Stimulated activated CD8-positive, alpha-beta memory T cell treated with anti-CD3 and anti-CD28 coated beads, Interleukin-4, amount 100 ng/mL, for 24 hours (primary cell): ENCODE results near the gene FRG2B.
"Not testable (repeated sequence)": the region's sequence is repeated elsewhere in the genome, so short reads cannot be mapped to it uniquely, and the experiment has no call there.

Experiments
- DNase-seq: peaks from one replicate; pipeline ENCODE4 v3.0.0-alpha.2; 2020; ENCODE audit warnings: low read depth

FRG2B gene

DNA sequence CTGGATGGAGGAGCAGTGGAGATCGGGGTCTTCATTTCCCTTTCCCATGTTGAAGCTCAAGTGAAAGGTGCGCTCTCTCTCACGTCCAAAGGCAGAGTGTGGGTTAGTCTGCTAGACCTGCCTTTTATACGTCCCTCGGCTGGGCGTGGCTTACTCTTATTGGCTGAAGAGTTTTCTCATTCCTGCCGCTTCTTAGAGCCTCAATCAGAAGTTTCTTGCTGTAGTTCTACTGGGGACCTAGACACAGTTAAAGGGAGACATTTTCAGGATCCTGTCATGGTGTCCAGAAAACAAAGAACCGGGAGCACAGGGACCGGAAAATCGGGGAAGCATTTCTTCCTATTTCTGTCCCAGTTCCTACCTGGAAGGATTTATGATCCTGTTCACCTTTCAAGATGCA, at the start of gene FRG2B:
Gene FRG2B (minus strand): TSS at position 101 of the 400 bp plus-strand sequence. CDS start 53 bp downstream, at position 48.
- DNase-seq: not testable (repeated sequence)

DNA sequence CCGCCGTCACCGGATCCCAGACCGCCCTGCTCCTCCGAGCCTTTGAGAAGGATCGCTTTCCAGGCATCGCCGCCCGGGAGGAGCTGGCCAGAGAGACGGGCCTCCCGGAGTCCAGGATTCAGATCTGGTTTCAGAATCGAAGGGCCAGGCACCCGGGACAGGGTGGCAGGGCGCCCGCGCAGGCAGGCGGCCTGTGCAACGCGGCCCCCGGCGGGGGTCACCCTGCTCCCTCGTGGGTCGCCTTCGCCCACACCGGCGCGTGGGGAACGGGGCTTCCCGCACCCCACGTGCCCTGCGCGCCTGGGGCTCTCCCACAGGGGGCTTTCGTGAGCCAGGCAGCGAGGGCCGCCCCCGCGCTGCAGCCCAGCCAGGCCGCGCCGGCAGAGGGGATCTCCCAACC, 40.9 kb upstream of the FRG2B start:
- not testable (repeated sequence) for DNase-seq

DNA sequence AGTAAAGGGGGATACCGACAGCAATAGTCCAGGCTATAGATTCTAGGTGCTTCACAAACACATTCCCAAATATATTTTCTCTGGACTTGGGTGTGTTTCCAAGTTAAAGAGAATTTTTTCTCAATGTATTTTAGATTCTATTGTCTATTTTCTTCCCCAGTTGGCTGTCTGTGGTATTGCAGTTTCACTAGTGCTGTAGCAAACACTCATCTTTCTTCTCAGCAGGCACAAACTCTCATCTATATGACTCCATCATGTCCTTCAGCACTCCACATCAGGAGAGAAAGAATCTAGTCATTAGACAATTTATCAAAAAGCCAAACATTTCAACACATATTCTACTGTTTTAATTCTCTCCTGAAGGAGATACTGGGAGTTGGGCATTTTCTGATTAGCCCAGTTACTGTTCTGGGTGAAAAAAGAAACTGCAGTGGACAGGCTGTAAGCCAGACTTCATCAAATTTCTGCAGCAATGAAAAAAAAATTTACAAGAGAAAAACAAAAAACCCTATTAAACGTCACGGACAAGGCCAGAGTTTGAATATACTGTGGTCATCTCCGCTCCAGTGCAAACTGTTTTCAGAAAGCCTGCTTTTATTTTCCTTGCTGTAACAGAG, 37.1 kb upstream of the FRG2B start:
- not testable (repeated sequence) for DNase-seq

DNA sequence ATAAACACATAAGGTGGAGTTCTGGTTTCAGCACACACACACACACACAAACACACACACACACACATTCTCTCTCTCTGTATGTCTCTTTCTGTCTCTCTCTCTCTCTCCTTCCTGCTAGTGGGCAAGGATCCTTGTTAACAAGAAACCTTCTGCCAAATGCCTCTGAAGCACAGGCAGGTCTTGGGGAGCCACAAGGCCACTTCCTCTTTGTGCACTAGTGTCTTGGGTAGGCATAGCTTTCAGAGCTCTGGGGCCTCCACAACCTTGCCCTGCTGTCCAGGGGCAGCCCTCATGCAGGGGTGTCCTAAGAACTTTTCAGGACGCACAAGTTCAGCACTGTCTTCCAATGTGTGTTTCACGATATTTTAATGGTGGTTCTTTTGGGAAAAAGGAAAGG, 34.5 kb upstream of the FRG2B start:
- DNase-seq: not testable (repeated sequence)

DNA sequence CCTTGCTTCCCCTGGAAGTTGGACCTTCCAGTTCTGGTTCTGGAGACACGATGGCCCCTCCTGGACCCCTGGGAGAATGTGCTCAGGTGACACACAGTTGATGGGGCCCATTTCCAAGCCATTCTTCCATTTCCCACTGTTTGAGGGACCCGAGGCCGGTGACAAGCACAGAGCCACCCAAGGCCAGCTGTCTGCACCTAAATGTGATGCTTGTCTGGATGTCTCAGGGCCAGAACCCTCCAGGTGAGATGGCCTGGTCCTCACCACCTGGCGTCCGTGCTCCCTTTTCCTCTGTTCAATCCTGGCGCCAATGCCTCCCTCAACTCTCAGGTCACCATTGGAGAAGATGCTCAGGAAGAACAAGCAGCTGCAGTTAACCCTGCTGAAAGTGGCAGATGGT, 33.9 kb upstream of the FRG2B start:
- DNase-seq: not testable (repeated sequence)

DNA sequence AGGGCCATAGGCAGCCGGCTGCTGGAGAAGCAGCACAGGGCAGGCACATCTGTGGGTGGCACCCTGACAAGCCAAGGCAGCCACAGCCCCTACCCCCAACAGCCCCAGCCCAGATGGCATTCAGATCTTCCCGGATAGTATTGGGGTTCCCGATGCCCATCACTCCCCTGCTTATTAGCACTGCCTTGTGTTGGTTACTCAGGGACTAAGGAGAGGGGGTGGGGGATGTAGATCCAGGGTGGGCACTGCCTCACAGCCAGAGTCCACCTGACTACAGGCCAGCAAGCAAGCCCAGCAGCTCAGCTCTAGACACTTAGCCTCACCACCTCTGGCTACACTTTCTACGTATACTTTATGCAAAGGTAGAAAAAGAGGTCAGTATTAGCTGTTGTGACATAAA, 30.7 kb upstream of the FRG2B start:
- not testable (repeated sequence) for DNase-seq

DNA sequence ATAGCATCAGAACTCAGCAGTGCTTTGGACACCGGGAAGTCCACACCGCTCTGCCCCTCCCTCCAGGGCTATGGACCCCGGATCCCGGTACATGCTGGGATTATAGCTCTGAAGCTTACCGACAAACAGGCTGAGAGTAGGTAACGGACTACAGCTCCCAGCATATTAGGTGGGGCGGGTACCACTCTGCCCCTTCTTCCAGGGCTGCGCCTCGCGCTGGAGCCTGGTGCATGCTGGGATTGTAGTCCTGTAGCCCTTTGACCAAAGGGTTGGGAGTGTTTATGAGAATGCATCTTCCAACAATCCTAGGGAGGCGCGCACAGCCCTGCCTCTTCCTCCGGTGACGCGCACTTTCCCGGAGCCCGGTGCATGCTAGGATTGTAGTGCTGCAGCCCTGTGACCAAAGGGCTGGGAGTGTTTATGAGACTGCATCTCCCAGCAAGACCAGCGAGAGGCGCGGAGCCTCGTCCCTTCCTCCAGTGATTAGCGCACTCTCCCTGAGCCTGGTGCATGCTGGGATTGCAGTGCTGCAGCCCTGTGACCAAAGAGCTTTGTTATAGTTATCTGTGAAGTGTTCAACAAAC, 22.4 kb upstream of the FRG2B start:
- not testable (repeated sequence) for DNase-seq

DNA sequence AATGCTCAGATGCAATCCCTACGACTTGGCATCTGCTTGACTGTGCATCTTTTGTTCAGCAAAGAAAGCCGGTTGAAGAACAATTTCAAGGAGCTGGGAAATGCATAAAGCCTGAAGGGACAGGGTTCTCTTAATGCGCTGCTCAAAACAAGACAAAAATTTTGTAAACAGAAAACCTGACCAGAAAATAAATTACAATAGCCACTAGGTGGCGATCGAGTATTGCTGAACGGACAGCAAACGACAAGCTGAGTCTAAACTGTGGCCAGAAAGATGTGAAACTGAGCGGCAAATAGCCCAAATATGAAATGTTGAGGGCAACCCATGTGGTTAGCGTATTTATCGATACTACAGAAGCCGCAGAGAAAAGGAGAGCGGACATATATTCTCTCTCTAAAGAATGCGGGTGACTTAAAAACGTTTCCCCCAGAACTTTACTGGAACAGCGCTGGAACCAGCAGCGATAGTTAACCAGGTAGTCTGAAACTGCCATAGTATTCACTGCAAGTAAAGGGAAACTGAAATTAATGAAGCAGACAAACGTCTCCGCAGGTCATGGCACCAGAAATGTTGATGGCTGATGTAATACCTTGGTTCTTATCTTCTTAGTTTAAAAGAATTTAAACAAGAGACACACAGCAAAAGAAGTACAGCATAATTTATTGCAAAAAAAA, 20.6 kb upstream of the FRG2B start:
- not testable (repeated sequence) for DNase-seq

DNA sequence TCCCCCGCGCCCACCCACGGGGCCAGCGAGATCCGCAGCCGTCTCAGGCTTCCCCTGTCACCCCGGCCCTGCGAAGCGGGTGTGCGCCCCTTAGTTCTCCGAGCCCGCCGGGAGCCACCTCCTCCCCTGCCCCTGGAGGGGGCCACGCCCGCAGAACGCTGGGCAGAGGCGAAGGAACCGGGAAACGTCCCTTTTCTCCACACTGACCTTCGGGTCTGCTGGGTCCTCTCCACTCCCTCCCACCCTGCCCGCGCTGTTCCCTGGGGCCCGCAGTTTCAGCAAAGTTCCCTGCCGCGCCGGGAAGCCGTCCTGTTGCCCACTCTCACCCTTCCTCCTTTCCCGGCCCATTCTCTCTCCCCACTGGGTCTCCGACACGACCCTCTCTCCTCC, 11.2 kb upstream of the FRG2B start:
- DNase-seq: not testable (repeated sequence)

DNA sequence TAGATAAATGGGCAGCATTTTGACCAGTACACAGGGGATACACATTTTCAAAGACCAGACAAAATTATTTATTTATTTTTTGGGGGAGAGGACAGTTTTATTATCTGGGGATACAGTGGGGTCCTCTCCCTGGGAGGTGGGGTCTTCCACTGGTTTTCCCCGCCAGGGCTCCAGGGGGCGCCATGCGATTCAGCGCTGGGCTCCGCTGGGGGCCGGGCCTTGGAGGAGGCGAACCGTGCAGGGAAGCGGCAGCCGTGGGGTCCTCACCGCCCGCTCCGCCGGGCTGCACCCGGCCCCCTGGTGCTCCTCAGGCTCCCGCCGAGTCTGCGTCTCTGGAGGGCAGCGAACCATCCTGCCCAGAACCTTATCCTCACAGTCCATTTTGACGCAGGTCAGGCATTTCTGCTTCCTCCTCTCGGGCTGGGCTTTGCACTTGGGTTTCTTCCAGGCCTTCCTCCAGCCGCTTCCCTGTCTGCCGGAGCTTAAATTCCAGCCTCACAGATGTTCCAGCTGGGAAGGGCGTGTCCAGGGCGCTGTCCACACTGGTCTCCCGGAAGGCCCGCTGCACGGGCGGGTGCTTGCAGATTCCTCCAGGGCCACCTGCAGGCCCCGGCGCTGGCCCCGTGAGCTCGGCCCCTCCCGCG, 10.7 kb upstream of the FRG2B start:
- DNase-seq: peak; percentile 4

DNA sequence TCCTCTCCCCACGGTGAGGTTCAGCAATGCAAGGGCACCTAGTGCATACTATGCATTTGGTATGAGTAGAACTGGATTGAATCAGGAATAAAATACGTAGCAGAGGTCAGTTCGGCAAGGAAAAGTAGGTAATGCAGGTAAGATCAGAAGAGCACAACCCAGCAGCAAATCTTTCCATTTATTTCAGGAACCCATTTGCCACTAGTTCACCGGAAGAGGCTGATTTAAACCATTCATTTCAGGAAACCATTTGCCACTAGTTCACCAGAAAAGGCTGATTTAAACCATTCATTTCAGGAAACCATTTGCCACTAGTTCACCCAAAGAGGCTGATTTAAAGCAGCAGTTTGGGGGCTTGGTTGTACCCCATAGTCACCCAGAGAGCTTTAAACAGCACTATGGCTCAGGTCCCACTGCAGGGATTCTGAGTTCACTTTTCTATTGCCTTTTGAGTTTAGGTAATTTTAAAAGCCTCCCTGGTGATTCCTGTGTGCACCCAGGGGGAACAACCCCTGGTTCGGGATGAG, 4.2 kb upstream of the FRG2B start:
- DNase-seq: not testable (repeated sequence)

DNA sequence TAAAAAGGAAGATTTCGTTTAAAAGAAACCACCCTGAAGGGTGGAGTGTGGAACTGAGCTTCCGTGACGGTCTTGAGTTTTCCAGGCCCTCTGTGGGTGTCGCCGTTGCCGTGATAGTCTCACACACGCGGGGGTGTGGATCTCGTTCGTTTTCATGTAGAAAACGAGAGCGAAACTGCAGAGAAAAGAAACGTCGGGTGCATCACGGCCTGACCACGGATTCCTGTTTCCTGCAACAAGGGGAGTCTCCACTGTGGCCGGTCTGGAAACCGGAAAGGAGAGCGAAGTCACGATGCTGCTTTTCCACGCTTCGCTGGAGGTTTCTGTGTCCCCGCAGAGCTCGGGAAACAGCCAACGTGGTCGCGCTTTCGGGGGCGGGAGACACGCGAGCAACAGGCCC, 4.1 kb downstream of the FRG2B start:
- DNase-seq: not testable (repeated sequence)

DNA sequence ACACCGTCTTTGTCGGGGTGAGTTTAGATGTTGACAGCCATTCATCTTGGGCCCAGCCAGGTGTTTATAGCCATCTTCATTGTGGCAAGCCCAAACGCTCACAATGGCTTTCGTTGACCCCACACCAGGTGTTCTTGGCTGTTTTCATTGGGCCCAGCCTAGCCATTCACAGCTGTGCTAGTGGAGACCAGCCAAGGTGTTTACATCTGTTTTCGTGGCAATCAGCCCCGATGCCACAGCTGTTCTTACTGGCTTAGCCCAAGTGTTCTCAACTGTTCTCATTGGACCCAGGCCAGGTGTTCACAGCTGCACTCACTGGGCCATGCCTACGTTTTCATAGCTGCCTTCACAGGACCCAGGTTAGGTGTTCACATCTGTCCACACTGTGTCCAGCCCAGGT, 7.7 kb downstream of the FRG2B start:
- no peak for DNase-seq

DNA sequence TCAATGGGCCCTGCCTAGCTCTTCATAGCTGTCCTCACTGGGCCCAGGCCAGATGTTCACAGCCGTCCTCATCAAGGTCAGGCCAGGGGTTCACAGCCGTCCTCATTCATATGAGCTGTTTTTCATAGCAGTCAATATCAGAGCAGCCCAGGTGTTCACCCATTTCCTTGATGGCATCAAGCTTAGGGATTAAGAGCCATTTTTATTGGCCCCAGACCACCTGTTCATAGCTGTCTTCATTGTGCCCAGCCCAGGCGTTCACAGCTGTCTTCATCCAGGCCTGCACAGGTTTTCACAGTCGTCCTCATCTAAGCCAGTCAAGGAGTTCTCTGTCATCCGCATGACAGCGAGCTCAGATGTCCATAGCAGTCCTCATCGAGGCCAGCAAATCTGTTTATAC, 9.4 kb downstream of the FRG2B start:
- DNase-seq: no peak

DNA sequence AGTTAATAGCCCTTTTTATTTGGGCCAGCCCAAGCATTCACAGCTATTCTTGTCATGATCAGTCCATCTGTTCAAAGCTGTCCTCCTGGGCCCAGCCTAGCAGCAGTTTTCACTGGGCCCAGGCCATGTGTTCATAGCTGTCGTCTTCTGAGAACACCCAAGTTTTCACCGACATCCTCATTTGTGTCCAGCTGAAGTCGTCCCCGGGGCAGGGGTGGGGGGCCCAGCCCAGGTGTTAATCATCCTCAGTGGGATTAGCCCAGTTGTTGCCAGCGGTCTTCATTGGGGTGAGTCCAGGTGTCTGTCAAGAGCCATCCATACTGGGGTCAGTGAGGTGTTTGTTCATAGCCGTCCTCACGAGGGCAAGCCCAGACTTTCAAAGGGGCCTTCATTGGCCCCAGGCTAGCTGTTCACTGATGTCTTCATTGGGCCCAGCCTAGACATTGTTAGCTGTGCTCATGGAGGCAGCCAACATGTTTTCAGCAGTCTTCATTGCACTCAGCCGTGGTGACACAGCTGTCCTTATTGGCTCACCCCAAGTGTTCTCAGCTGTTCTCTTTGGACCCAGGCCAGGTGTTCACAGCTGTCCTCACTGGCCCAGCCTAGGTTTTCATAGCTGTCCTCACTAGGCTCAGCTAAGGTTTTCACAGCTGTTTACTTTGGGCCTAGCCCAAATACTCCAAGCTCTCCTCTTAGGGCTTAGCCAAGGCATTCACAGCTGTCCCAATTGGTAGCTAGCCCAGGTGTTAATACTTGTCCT, 10.0 kb downstream of the FRG2B start:
- DNase-seq: no peak

DNA sequence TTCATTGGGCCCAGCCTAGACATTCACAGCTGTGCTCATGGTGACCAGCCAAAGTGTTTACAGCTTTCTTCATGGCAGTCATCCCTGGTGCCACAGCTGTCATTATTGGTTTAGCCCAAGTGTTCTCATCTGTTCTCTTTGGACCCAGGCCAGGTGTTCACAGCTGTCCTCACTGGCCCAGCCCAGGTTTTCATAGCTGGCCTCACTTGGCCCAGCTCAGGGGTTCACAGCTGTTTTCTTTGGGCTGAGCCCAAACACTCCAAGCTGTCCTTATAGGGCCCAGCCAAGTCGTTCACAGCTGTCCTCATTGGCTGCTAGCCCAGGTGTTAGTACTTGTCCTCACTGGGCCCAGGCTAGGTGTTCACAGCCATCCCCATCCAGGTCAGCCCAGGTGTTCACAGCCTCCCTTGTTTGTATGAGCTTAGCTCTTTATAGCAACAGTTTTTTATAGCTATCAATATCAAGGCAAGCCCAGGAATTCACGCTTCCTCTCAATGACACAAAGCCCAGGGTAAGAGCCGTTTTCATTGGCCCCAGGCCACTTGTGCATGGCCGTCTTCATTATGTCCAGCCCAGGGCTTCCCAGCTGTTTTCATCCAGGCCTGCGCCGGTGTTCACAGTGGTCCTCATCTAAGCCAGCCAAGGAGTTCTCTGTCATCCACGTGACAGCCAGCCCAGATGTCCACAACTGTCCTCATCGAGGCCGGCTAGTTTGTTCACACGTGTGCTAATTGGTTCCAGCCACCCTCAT, 11.6 kb downstream of the FRG2B start:
- no peak for DNase-seq

DNA sequence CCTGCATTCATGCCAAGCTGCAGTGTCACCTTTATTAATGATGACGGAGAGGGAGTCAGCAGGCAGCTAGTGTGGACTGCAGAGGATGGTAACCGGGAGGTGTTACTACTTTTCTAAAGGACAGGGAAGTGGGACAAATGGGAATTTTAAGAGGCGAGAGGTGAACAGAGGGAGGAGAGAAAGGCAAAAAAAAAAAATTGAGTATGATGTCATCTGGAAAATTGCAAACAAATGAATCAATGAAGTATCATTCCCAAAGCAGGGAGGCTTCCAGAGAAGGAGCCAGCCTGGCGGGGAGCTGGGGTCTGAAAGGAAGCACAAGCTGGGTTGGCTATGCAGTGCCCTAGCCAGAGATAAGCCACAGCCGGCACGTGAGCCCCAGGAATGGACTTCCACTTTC, 12.9 kb downstream of the FRG2B start:
- no peak for DNase-seq

DNA sequence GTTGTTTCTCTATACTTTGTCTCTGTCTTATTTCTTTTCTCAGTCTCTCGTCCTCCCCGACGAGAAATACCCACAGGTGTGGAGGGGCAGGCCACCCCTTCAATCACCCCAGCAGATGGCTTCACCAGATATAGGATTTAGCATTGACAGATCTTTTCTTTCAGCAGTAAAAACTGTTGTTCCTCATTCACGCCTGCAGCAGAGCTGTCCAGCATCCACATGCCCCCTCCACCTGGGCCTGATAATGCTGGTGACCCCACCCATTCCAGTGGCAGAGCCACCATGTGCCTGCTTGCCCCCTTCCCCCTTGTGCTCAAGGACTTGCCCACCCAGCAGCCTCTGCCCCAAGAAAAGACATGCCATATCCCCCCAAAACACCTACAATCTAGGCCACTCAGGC, 15.5 kb downstream of the FRG2B start:
- DNase-seq: no peak

DNA sequence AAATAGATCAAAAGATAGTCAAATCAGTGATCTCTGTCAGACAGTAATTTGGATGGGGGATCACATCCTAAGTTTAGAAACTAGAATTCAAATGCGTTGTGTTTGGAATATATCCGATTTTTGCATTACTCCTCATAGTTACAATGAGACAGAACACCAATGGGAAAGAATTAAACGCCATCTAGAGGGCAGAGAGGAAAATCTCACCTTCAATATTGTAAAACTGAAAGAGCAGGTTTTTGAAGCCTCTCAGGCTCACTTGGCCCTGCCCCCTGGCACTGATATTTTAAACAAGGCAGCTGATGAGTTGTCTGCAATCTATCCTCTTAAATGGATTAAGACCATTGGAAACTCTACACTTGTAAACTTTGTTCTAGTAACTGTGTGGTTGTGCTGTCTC, 17.7 kb downstream of the FRG2B start:
- no peak for DNase-seq

DNA sequence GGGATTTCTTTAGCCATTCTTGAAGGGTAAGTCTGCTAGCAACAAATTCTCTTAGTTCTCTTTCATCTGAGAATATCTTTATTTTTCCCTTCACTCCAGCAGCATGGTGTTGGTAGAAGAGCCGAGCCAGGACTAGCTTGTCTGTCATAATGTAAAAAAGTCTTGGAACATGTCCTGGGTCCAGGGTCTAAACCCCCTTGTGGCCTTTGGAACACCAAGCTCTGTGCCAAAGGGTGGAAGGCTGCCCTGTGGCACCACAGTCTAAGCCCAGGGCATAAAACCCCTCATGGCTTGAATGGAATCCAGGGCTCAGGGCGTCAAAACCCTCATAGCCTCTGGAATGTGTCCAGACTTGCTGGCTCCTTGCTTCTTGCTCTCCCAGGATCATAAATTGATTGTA, 23.2 kb downstream of the FRG2B start:
- not testable (repeated sequence) for DNase-seq

DNA sequence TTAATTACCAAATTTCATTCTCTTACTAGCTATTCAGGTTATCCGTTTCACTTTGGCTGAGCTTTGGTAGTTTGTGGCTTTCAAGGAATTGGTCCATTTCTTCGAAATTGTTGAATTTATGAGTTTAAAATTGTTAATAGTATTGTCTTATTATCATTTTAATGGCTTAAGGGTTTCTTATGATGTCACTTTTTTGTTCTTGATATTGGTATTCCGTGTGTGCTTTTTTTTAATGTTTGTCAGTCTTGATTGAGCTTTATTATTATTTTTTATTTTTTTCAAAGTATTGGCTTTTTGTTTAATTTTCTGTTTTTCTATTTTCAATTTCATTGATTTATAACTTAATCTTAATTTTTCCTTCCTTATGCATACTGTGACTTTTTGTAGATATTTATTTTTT, 25.9 kb downstream of the FRG2B start:
- no peak for DNase-seq
